Spleen (tissue), 11 donors: ENCODE data around the gene TMEM114. TPM values are rescaled to one million over a fixed set of nuclear protein-coding genes. Genes with fewer than 3 reads are reported as not detected.

Source experiments
- DNase-seq: peaks from one replicate; pipeline ENCODE4 v3.0.0-alpha.2; 2020
- H3K27ac ChIP-seq, 8 donors: fragments of 200-600 bp; sonication (generic) in 7 of 8; 1 replicate in 4 of 8; 2 replicates in 4 of 8; pipeline versions ENCODE4 v1.5.0 to v1.8.0; 2016 to 2021; ENCODE audit warnings: inconsistent platforms in 4 of 8, mild to moderate bottlenecking in 4 of 8, moderate library complexity in 1 of 8
- H3K27me3 ChIP-seq, 7 donors: fragments of 200-600 bp; sonication (generic) in 6 of 7; replicated peaks in 1 of 7; 1 replicate in 4 of 7; 2 replicates in 3 of 7; pipeline versions ENCODE4 v1.5.0 to v1.8.0; 2016 to 2021; ENCODE audit warnings: inconsistent platforms in 3 of 7, mild to moderate bottlenecking in 1 of 7
- H3K36me3 ChIP-seq, 6 donors: fragments of 200-600 bp; sonication (generic) in 5 of 6; 1 replicate in 4 of 6; 2 replicates in 2 of 6; pipeline versions ENCODE4 v1.5.0 to v1.8.0; 2016 to 2021; ENCODE audit warnings: inconsistent platforms in 2 of 6
- H3K4me1 ChIP-seq, 6 donors: fragments of 200-600 bp; sonication (generic) in 5 of 6; 1 replicate in 3 of 6; 2 replicates in 3 of 6; pipeline versions ENCODE4 v1.5.0 to v1.8.0; 2016 to 2021; ENCODE audit warnings: inconsistent platforms in 3 of 6
- H3K4me3 ChIP-seq, 8 donors: fragments of 200-600 bp; sonication (generic) in 7 of 8; 1 replicate in 4 of 8; 2 replicates in 4 of 8; pipeline versions ENCODE4 v1.5.0 to v1.8.0; 2016 to 2021; ENCODE audit warnings: inconsistent platforms in 4 of 8, mild to moderate bottlenecking in 4 of 8, moderate library complexity in 2 of 8
- H3K9me3 ChIP-seq, 8 donors: fragments of 200-600 bp; sonication (generic) in 7 of 8; 1 replicate in 4 of 8; 2 replicates in 4 of 8; pipeline versions ENCODE4 v1.5.0 to v1.8.0; 2016 to 2021; ENCODE audit warnings: inconsistent platforms in 4 of 8
- POLR2A ChIP-seq, 3 donors: fragments of 450-650 bp; IDR thresholded peaks; one replicate each; pipeline ENCODE4 v1.5.1; 2017; ENCODE audit warnings: antibody characterized with exemption in 3 of 3, mild to moderate bottlenecking in 1 of 3
- POLR2AphosphoS5 ChIP-seq, 3 donors: sonication (generic); formaldehyde crosslinking; IDR thresholded peaks; one replicate each; pipeline ENCODE4 v1.5.1; 2017; ENCODE audit warnings: antibody characterized with exemption in 3 of 3
- WGBS, 5 donors: extraction: QIAGEN DNeasy Blood & Tissue Kit in 3 of 5; methylation state at CpG; one replicate each; pipeline versions ENCODE4 v1.1.5 to v1.1.7; 2013 to 2018; 5-methylcytosine and 5-hydroxymethylcytosine counted together
- intact Hi-C: fragments of 100-400 bp; cut with DNase I; formaldehyde crosslinking; loops from one replicate; pipeline ENCODE4 v1.15.0; 2023; ENCODE audit warnings: low total_unique reads
- polyA plus RNA-seq, 3 donors: library from polyadenylated mRNA; stranded (reverse); fragments of 200-250 nt; gene quantifications; one replicate each; pipeline ENCODE4 v1.2.1, GENCODE V29; 2013
- total RNA-seq, 7 donors: library from RNA; depleted of rRNA in 3 of 7; stranded (reverse); fragments of >200 nt in 3 of 7; fragmentation: NEBNext Ultra II Directional in 4 of 7; extraction: Animal tissue kit (Norgen Biotek cat#: 25700) in 4 of 7; gene quantifications; one replicate each; pipeline versions ENCODE4 v1.1.0 to v1.2.1, GENCODE V29; 2016 to 2021
- TF ChIP-seq, protein P1 (sequence below), 11 experiments: fragments of 200-600 bp in 7 of 11; fragments of 450-650 bp in 4 of 11; sonication (generic) in 4 of 11; IDR thresholded peaks in 8 of 11; conservative IDR thresholded peaks in 3 of 11; 1 replicate in 7 of 11; 2 replicates in 4 of 11; pipeline versions ENCODE4 v1.4.0 to v1.8.0; 2016 to 2021; ENCODE audit warnings: antibody characterized with exemption in 11 of 11, inconsistent platforms in 4 of 11, mild to moderate bottlenecking in 1 of 11
- donor health status: healthy with polysubstance abuse.
- donor health status: DM: no; HTN: no; CAD: no; lungs with moderate emphysema.
- donor health status: DM: no; HTN: no; CAD: no.
- donor health status: Bipolar disorder and iron deficiency.
- donor health status: healthy.
- donor health status: DM: no; HTN: no; CAD: no.
- donor health status: DM: yes; HTN: yes; CAD: no.

TMEM114 gene
- total and polyA plus RNA-seq, 10 donors, result not detected

- TF ChIP-seq, protein P1, sequence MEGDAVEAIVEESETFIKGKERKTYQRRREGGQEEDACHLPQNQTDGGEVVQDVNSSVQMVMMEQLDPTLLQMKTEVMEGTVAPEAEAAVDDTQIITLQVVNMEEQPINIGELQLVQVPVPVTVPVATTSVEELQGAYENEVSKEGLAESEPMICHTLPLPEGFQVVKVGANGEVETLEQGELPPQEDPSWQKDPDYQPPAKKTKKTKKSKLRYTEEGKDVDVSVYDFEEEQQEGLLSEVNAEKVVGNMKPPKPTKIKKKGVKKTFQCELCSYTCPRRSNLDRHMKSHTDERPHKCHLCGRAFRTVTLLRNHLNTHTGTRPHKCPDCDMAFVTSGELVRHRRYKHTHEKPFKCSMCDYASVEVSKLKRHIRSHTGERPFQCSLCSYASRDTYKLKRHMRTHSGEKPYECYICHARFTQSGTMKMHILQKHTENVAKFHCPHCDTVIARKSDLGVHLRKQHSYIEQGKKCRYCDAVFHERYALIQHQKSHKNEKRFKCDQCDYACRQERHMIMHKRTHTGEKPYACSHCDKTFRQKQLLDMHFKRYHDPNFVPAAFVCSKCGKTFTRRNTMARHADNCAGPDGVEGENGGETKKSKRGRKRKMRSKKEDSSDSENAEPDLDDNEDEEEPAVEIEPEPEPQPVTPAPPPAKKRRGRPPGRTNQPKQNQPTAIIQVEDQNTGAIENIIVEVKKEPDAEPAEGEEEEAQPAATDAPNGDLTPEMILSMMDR (IDR thresholded peaks at IDR 0.05 in 8 of 11, conservative IDR thresholded peaks at IDR 0.05 in 3 of 11), result no peak
- TF ChIP-seq POLR2AphosphoS5 (IDR thresholded peaks at IDR 0.05) (no peak), POLR2A (IDR thresholded peaks at IDR 0.05) (no peak)
- Histone ChIP-seq H3K4me3 (no peak overlapping the region), H3K9me3 (peaks cover 0 to 2% (median 0%) of the 10 kb centered on the region in 8 donors), H3K36me3 (no peaks in the 10 kb centered on the region), H3K27ac (no peak overlapping the region), H3K27me3 (peaks cover 12 to 78% (median 37%) of the 10 kb centered on the region in 7 donors), H3K4me1 (peaks cover 0 to 16% (median 12%) of the 10 kb centered on the region in 6 donors)
- WGBS, 5 donors, result 92 to 98% (median 95%) methylated on average over 3 of the region's 3 CpGs
- DNase-seq, result no peak
- intact Hi-C loops, result no loop called here
These were observed 500 bp upstream of the TMEM114 start for GRCh38 chr16:8590811-8591210.

DNA sequence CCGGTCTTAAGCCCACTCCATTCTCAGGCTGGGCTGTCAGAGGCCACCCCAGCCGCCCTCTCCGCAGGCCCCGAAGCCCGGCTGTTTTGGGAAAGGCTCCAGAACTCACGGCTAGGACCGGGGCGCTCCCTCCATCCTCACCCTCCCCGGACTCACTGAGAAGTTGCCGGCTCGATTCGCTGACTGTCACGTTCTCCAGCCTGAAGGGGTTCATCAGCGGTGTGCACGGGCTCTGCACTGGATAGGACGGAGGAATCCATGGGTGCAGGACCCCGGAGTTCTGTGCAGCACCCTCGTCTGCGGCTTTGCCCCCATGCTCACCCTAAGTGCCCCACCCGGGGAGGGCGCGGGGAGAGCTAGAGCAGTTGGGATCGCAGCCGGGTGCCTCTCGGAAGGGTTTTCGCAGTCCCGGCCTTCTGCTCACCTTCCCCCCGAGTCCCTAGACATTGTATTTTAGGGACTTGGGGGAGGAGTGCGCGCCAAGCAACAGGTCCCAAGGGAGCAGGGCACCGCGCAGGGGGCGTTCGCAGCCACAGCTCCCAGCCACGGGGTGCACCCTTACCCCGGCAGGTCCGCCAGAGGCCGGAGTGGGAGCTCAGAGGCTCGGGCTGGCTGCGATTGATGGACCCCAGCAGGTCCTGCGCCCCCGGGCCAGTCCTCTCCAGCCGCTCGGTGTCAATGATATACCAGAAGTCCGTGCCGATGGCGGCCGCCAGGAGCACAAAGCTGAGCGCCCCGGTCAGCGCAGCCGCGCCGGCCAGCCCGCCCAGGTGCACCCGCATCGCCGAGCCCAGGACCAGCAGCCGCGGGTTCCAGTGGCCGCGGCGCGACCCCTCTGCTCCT, 1.0 kb downstream of the TMEM114 start:
- DNase-seq, result no peak
- H3K9me3 ChIP-seq, result no peaks in the 10 kb centered on the region
- H3K4me3 ChIP-seq, result peak overlapping the region in 1 of 8 donors; percentile 35
- peaks cover 12 to 81% (median 37%) of the 10 kb centered on the region in 7 donors for H3K27me3 ChIP-seq
- H3K36me3 ChIP-seq, result no peaks in the 10 kb centered on the region
- WGBS, 5 donors, result 3 to 10% (median 4%) methylated on average over 18 to 64 of the region's 64 CpGs
- intact Hi-C loops, result no loop called here
- TF ChIP-seq POLR2A (IDR thresholded peaks at IDR 0.05) (no peak), POLR2AphosphoS5 (IDR thresholded peaks at IDR 0.05) (no peak)
- TF ChIP-seq, protein P1 (IDR thresholded peaks at IDR 0.05 in 8 of 11, conservative IDR thresholded peaks at IDR 0.05 in 3 of 11), result no peak
- H3K4me1 ChIP-seq, result peaks cover 0 to 16% (median 12%) of the 10 kb centered on the region in 6 donors
- no peak overlapping the region for H3K27ac ChIP-seq

- Histone ChIP-seq H3K4me3 (no peak overlapping the region), H3K4me1 (peaks cover 0 to 16% (median 12%) of the 10 kb centered on the region in 6 donors), H3K36me3 (no peaks in the 10 kb centered on the region), H3K27me3 (peaks cover 12 to 76% (median 37%) of the 10 kb centered on the region in 7 donors), H3K9me3 (no peaks in the 10 kb centered on the region), H3K27ac (no peak overlapping the region)
- 8 to 16% (median 9%) methylated on average over 9 of the region's 9 CpGs for WGBS, 5 donors
- intact Hi-C loops, result no loop called here
- TF ChIP-seq, protein P1 (IDR thresholded peaks at IDR 0.05 in 8 of 11, conservative IDR thresholded peaks at IDR 0.05 in 3 of 11), result no peak
- TF ChIP-seq POLR2A (IDR thresholded peaks at IDR 0.05), result no peak
- TF ChIP-seq POLR2AphosphoS5 (IDR thresholded peaks at IDR 0.05), result no peak
- DNase-seq, result no peak
These were observed 1.6 kb downstream of the TMEM114 start for GRCh38 chr16:8588682-8589056.

DNA sequence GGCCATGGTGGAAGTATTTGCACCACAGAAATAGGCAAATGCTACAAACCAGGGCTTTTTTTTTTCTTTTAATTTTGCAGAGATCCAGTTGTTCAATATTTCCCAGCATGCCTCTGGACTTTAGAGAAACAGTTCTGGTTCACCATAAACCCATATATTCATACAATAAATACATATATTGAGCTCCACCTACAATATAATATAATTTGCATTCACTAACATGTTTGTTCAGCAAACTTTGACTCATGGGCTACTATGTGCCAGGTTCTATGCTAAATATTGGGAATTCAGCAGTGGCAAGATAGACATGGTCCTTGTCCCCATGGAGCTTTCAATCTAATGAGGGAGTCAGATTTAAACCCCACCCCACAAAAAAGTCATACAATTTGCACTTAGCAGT, 3.2 kb downstream of the TMEM114 start:
- TF ChIP-seq, protein P1 (IDR thresholded peaks at IDR 0.05 in 8 of 11, conservative IDR thresholded peaks at IDR 0.05 in 3 of 11), result no peak
- TF ChIP-seq POLR2AphosphoS5 (IDR thresholded peaks at IDR 0.05) (no peak), POLR2A (IDR thresholded peaks at IDR 0.05) (no peak)
- Histone ChIP-seq H3K9me3 (no peaks in the 10 kb centered on the region), H3K36me3 (no peaks in the 10 kb centered on the region), H3K27me3 (peaks cover 12 to 63% (median 37%) of the 10 kb centered on the region in 7 donors), H3K4me3 (no peak overlapping the region), H3K27ac (no peak overlapping the region), H3K4me1 (peaks cover 0 to 19% (median 12%) of the 10 kb centered on the region in 6 donors)
- intact Hi-C loops, result no loop called here
- DNase-seq, result no peak
